Stimulated activated CD4-positive, alpha-beta T cell treated with anti-CD3 and anti-CD28 coated beads, Interleukin-15, amount 100 ng/mL, for 1 hour (primary cell): Measurements from ENCODE around the gene ZNRF1.
"Not testable (repeated sequence)": the region's sequence is repeated elsewhere in the genome, so short reads cannot be mapped to it uniquely, and the experiment has no call there.

ENCODE experiments used
- DNase-seq, 2 donors: peaks; one replicate each; pipeline ENCODE4 v3.0.0-alpha.2; 2020; ENCODE audit warnings: low read depth in 1 of 2, low spot score in 1 of 2

Gene ZNRF1

DNA sequence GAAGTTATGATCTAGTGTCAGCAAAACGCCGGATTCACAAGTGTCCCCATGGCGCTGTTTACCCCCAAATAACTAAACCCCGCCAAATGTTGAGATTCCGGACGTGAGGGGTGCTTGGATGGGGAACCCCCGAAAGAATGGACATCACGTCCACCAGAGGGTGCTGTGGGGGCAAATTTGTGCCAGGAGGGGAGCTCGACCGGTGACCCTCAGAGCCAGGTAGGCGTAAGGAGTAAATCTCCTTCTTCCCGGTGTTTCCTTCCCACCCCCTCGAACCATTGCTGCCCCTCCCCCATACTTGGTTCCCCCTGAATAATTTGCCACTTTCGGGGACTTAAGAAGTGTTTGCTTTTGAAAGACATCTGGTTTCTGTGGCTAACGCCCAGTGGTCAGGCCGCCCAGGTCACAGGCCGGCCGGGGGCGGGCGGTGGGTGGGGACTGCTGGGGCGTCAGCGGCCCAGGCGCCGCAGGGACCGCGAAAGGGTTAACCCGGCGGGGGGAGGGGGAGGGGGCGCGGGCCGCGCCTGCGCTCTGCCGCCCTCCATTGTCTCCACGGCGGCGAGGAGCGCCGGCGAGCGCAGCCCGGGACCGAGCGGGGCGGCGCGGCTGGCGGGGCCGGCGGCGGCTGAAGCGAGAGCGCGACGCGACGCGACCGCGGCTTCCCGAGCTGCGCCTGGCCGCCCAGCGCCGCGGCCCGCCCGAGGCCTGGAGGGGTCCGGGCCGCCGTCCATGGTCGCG lies at the start of gene ZNRF1:
Gene ZNRF1 (plus strand): TSS at position 544 of the 738 bp plus-strand sequence. CDS start 648 bp downstream, outside the sequence.
- peak; percentile 73 to 82 for DNase-seq

- no peak for DNase-seq
These were observed 49.5 kb upstream of the ZNRF1 start for GRCh38 chr16:74949309-74949708.

DNA sequence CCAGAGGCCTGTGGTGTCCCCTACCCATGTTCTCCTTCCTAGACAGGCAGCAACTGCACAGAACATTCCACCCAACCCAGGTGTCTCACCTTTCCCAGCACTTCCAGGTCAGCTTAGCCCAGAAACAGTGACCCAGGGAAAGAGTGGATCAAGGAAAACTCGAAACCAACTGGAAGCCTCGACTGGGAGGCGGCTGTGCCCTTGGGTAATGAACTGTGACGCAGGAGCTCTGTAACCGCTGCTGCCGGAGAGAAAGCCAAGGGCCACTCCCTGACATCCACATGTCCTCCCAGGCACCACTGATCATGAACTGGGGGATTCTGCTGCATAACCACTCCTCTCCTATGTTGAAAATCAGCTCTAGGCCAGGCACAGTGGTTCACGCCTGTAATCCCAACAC lies 48.3 kb upstream of the ZNRF1 start:
- no peak for DNase-seq

DNA sequence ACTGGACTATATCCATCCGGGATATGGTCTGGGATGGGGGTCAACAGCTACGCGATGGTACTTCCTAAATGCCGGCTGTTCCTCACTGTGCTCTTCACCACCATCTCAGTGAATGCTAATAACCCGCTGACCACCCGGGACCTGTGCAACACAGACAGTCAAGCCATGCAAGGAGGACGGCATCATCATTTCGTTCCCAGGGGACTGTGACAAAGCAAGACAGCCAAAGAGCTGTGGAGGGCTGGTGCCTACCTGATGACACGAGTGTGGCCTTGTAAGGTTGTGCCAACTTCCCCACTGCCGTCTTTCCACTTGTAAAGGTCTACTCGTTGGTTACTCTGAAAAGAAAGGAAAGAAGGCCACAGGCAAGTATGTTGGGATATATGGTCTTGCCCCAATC lies 47.6 kb upstream of the ZNRF1 start:
- no peak for DNase-seq

GRCh38 chr16:74951681-74952080 lies 47.1 kb upstream of the ZNRF1 start:
- no peak for DNase-seq

DNA sequence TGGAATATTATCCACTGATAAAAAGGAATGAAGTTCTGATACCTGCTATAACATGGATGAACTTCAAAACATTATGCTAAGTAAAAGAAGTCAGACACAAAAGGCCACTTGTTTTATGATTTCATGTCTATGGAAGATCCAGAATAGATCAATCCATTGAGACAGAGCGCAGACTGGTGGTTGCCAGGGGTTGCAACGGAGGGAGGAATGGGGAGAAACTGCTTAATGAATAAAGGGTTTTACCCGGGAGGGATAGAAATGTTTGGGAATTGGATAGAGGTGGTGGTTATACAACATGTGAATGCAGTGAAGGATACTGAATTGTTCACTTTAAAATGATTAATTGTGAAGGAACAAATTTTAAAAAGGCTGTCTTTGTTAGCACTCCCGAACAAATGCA lies 44.1 kb upstream of the ZNRF1 start:
- DNase-seq: no peak

DNA sequence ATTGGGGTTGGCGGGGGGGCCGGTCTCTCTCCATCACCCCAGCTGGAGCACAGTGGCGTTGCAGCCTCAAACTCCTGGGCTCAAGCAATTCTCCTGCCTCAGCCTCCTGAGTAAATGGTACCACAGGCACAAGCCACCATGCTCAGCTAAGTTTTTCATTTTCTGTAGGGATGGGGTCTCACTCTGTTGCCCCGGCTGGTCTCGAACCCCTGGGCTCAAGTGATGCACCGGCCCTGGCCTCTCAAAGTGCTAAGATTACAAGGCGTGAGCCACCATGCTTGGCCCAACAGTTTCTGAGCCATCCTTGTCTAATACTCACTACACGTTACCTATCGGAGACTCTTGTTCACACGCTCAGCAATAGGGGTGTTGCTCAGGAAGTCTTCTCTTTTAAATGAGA lies 25.5 kb upstream of the ZNRF1 start:
- no peak for DNase-seq

- no peak for DNase-seq
These were observed 23.2 kb upstream of the ZNRF1 start for GRCh38 chr16:74975591-74975990.

DNA sequence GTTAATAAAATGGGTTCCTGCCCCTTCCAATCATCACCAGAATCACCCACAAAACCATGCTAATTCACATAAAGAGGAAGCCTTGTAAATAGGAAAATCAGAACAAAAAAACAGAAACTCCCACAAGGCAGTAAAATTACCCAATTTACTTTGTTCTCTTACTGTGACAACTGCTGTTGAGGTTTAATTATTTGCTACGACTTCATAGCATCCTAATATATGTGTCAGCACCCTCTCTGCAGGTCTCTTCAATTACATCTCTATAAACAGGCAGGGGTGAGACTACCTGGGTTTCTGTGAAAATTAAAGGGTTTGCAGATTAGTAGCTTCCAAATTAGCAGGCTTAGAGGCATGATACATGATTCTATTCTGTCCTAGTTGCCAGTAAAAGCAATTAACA lies 16.6 kb upstream of the ZNRF1 start:
- DNase-seq: no peak

DNA sequence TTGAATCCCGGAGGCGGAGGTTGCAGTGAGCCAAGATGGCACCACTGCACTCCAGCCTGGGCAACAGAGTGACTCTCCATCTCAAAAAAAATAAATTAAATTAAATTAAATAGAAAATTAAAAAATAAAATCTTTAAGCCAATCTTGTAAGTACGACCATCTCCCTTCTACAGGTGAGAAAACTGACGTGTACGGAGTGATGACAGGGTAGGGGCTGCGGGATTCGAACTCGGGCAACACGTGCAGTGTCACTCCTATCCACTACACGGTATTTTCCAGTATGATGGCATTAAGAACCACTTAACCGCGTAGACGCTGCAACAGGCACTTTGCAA lies 14.7 kb upstream of the ZNRF1 start:
- DNase-seq: no peak

DNA sequence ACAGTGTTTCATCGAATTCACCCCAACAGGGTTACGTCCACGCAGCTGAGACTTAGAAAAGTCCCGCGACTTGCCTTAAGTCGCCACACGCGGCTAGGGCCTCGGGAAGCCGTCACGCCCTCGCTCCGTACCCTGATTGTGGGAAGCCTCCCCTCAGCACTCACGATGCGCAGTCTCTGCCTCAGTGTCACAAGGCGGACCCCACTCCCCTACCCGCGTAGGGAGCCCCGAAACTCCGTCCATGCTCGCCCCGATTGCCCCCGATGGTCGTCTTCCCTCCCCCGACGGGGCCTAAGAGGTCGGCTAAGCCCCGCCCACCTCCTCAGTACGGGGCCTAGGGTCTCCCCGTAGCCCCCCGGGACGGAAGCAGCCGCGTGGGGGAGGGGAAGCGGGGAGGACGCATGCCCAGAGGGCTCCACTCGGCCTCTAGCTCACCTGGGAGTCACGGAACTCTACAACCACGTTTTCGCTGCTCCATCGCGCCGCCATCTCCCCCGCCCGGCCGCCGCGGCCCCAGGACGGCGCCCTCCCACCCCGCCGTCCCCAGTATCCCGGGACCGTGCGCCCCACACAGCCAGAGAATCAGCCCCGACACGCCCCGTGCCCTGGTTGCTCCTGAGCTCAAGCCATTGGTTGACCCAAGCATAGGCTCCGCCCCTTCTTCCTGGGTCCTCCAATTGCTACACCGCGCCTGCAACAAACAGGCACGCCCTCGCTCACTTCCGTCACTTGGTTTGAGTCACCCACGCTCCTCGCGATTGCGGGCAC lies 14.1 kb upstream of the ZNRF1 start, which contains the start of gene WDR59:
Gene WDR59 (minus strand): TSS at position 595 of the 768 bp plus-strand sequence. CDS start 106 bp downstream, at position 489.
- DNase-seq: peak; percentile 89 to 95

DNA sequence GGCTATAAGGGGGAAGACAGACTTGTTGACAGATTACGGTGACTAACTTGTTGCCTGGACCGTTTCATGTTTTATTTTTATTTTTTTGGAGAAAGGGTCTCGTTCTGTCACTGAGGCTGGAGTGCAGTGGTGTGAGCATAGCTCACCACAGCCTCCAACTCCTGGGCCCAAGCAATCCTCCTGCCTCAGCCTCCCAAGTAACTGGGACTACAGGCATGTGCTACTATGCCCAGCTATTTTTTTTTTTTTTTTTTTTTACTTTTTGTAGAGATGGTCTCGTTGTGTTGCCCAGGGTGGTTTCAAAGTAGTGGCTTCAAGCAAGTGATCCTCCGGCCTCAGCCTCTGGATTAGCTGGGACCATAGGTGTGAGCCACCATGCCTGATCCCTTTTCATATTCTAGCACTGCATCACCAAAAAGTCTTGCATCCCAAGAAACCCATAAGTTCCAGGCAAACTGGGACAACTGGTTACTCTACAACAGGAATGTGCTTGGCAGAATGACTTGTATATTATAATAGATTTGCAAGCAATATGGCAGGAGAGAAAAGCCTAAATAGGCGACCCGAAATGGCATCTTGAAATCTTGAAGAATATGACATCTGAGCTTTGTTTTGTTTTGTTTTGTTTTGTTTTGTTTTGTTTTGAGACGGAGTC lies 11.7 kb upstream of the ZNRF1 start:
- DNase-seq: no peak

DNA sequence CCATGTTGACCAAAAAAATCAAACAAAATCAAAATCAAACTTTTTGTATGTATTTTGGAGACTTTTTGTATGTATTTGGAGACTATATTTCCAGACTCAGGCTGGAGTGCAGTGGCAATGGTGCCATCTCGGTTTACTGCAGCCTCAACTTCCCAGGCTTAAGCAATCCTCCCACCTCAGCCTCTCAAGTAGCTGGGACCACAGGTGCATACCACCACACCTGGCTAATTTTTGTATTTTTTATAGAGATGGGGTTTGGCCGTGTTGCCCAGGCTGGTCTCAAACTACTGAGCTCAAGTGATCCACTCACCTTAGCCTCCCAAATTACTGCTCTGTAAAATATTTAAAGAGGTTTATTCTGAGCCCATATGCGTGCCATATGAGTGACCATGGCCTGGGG lies 9.0 kb upstream of the ZNRF1 start:
- not testable (repeated sequence) for DNase-seq

DNA sequence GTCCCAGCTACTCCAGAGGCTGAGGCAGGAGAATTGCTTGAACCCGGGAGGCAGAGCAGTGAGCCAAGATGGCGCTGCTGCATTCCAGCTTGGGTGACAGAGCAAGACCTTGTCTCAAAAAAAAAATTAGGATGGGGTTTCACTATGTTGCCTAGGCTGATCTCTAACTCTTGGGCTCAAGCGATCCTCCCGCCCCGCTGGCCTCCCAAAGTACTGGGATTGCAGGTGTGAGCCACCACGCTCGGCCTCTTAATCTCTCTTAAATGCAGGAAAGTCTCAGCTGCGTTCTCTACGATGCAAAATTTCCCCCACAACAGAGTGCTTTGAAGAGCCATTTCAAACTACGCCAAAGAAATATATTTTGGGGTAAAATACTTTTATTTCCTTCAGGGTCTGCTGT lies 8.0 kb upstream of the ZNRF1 start:
- no peak for DNase-seq

- no peak for DNase-seq
These were observed 7.6 kb upstream of the ZNRF1 start for GRCh38 chr16:74991268-74991592.

- DNase-seq: no peak
These were observed 7.0 kb upstream of the ZNRF1 start for GRCh38 chr16:74991593-74992403.

DNA sequence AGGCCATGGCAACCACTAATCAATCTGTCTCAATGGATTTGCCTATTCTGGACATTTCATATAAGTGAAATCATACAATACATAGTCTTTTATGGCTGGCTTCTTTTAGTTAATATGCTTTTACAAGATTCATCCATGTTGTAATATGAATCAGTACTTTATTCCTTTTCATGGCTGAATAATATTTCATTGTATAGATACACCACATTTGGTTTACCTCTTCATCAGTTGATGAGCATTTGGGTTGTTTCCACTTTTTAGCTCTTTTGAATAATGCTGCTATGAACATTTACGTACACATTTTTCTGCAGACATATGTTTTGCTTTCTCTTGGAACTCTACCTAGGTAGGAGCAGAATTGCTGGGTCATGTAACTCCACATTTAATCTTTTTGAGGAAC lies 2.8 kb upstream of the ZNRF1 start:
- DNase-seq: no peak

- no peak for DNase-seq
These were observed 1.8 kb upstream of the ZNRF1 start for GRCh38 chr16:74997042-74997491.

- peak in 1 of 2 donors; percentile 27 for DNase-seq
These were observed 390 bp downstream of the ZNRF1 start for GRCh38 chr16:74999219-74999608.

- DNase-seq: peak; percentile 26 to 40
These were observed 1.0 kb downstream of the ZNRF1 start for GRCh38 chr16:74999609-75000480.
